Breast epithelium (tissue), 3 donors: ENCODE measurements around the gene CXCR5.

Source experiments
- POLR2A ChIP-seq: fragments of 450-650 bp; IDR thresholded peaks from one replicate; pipeline ENCODE4 v1.6.1; 2016; ENCODE audit warnings: antibody characterized with exemption, mild to moderate bottlenecking, moderate library complexity
- POLR2AphosphoS5 ChIP-seq, 3 donors: sonication (generic); formaldehyde crosslinking; IDR thresholded peaks; one replicate each; pipeline ENCODE4 v1.6.1; 2017; ENCODE audit warnings: antibody characterized with exemption in 3 of 3
- TF ChIP-seq, protein P1 (sequence below), 3 donors: fragments of 450-650 bp; IDR thresholded peaks; one replicate each; pipeline ENCODE4 v1.5.1; 2016 to 2017; ENCODE audit warnings: antibody characterized with exemption in 3 of 3, mild to moderate bottlenecking in 3 of 3, moderate library complexity in 3 of 3

DNA sequence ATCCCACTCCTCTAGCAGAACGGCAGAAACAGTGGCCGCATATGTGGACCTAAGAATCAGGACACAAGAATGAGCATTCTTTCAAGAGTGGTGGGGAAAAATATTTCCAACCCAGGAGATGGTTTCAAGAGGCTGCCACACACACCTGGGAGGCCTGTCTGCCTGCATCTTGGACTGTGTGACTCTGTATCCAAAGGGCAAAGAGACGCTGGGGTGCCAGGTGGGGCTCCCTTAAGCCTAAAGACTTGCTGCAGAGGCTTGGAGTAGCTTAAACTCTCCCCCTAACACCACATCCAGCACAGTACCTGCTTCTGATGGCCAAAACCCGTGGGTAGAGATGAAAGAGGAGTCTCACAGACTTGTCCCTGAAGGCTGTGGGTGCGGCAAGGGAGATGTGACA, 3.5 kb downstream of the CXCR5 start:
- TF ChIP-seq, protein P1, sequence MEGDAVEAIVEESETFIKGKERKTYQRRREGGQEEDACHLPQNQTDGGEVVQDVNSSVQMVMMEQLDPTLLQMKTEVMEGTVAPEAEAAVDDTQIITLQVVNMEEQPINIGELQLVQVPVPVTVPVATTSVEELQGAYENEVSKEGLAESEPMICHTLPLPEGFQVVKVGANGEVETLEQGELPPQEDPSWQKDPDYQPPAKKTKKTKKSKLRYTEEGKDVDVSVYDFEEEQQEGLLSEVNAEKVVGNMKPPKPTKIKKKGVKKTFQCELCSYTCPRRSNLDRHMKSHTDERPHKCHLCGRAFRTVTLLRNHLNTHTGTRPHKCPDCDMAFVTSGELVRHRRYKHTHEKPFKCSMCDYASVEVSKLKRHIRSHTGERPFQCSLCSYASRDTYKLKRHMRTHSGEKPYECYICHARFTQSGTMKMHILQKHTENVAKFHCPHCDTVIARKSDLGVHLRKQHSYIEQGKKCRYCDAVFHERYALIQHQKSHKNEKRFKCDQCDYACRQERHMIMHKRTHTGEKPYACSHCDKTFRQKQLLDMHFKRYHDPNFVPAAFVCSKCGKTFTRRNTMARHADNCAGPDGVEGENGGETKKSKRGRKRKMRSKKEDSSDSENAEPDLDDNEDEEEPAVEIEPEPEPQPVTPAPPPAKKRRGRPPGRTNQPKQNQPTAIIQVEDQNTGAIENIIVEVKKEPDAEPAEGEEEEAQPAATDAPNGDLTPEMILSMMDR (IDR thresholded peaks at IDR 0.05) = no peak
- TF ChIP-seq POLR2AphosphoS5 (IDR thresholded peaks at IDR 0.05) = no peak
- no peak for TF ChIP-seq POLR2A
